Measurements from ENCODE around the gene MAPK8.
A peak's percentile ranks its signal among the peaks of the same experiment; 100 is the strongest.
"Not testable (repeated sequence)": the region's sequence is repeated elsewhere in the genome, so short reads cannot be mapped to it uniquely, and the experiment has no call there.

MAPK8 gene

GRCh38 chr10:48389846-48390557 is 83.5 kb downstream of the MAPK8 start:
- DNase-seq = no peak

DNA sequence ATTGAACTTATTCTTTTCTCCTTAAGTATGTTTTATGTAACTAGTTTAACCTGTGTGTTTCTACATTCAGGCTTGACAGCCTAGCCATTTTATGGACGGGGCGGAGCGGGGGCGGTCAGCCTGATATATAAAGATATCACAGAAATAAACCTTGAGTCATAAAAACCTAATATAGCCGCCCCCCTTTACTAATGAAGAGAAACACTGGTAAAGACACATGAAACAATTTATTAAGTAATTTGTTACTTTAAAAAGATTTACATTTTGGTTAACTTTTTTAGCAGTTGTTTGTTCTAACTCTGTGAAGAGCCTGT is 84.0 kb downstream of the MAPK8 start:
- no peak for DNase-seq

- DNase-seq = no peak
Observed at GRCh38 chr10:48390933-48391845, 84.7 kb downstream of the MAPK8 start.

- DNase-seq = no peak
Observed at GRCh38 chr10:48391994-48392393, 85.5 kb downstream of the MAPK8 start.

DNA sequence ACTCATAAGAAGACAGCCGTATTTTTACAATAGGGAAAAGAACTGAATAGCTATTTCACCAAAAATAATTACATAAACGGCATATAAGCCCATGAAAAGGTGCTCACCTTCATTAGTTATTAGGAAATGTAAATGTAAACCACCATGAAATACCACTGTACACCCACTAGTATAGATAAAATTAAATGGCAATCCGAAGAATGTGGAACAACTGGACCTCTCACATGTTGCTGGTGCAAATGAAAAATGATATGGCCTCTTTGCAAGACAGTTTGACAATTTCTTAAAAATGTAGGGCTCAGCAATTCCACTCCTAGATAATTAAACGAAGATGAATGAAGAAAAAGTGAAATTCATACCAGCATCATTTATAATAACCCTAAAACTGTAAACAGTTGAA is 91.8 kb downstream of the MAPK8 start:
- DNase-seq = no peak

DNA sequence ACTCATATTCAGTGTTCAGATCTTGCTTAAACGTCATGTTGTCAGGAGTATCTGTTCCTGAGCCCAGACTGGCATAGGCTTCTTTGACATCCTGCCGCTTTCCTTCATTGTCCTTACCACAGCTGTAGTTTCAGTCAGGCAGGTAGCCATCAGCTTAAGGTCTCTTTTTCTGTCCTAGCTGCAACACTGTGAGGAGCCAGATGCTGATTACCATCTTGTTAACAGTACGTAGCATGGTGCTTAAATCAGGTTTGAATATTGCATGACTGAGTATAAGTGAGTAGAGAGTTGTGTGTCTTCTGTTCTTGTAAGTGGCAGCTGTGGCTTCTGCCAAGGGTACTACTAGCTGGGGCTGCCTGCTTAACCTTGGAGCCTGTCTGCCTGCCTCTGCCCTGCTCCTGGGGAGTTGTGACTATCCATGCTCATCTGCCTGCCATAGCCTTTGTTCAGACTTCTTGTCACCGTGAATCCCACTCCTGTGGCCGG is 92.6 kb downstream of the MAPK8 start:
- DNase-seq = no peak

DNA sequence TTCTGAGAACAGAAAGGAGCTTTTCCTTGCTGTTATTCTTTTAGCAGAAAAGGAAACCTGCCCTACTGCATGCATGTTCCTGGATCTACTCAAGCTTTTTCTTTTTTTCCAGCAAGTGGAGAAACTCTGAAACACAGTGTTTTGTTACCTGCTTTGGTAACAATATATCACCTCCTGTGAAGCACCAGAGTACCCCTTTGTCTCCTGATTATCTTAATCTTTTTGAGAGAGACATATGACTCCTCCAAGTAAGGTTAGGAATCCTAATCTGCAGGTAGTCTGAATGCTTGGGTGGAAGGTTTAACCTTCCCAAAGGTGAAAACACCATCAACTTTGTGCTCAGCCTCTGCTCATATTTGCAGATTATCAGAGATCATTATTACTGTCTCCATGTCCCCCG is 93.1 kb downstream of the MAPK8 start:
- no peak for DNase-seq

DNA sequence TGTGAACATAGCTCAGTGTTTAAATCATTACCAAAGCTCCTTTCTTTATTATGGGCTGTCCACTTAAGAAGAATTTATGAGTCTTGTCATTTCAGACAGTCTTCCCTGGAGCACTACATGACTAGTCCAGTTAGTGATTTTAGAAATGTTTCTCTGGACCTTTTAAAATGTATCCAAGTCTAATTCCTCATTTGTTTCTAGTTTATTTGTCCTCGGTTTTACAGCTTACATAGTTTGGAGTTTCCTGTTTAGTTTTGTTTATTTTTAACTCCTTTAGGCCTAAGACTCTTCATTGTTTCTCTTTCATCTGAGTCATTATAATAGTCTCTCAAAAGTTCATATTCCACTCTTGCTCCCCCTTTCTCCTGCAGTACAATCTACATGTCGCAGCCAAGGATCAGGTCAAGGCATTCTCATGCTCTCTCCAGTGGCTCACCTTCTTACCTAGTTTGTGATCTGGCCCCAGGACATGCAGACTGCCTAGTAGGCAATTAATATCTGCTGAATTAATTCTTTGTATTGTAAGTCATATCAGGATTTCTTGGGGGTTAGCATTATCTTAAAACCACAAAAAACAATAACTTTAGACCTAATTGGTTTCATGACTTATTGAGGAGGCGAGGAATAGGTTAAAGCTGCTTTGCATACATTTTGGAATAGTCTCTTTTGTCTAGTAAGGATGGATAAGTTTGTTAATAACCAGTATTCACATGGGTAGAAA is 93.8 kb downstream of the MAPK8 start:
- no peak for DNase-seq

GRCh38 chr10:48400850-48401220 is 94.4 kb downstream of the MAPK8 start:
- DNase-seq = no peak

GRCh38 chr10:48404646-48405045 is 98.2 kb downstream of the MAPK8 start:
- DNase-seq = no peak

- DNase-seq = no peak
Observed at GRCh38 chr10:48406204-48406603, 99.7 kb downstream of the MAPK8 start.

DNA sequence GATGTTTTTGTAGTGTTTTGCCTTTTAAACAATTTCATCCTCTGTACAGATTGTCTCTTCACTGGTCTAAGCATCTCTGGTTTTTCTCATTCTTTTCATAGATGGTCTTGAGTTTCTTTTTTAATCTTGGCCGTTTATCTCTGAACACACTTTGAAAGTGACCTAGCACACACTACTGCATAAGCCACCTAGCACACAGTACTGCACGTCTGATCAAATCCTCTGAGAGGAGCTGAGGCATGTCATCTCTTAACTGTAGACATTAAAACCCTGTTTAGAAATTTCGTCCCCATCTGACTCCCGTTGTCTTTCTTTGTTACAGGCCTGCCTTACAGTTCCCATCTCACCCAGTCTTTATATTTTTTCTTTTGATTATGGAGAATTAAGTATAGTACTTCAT is 100.2 kb downstream of the MAPK8 start:
- no peak for DNase-seq

GRCh38 chr10:48410503-48410902 is 104.0 kb downstream of the MAPK8 start:
- DNase-seq = no peak

GRCh38 chr10:48411510-48411909 is 105.0 kb downstream of the MAPK8 start:
- no peak for DNase-seq

GRCh38 chr10:48412081-48412480 is 105.6 kb downstream of the MAPK8 start:
- DNase-seq = no peak

- DNase-seq = no peak
Observed at GRCh38 chr10:48412933-48413332, 106.5 kb downstream of the MAPK8 start.

DNA sequence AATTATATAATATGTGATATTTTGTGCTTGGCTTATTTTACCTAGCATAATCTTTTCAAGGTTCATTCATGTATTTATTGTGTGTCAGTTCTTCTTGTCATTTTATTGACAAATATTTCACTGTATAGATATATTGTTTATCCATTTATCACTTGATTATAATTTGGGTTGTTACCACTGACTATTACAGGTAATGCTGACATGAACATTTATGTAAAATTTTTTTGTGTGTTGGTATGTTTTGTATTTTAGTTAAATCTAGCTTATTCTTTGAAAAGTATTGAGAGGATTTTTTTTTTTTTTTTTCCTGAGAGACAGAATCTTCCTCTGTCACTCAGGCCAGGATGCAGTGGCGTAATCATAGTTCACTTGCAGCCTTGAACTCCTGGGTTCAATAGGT is 107.7 kb downstream of the MAPK8 start:
- no peak for DNase-seq

- DNase-seq = no peak
Observed at GRCh38 chr10:48414778-48415177, 108.3 kb downstream of the MAPK8 start.

DNA sequence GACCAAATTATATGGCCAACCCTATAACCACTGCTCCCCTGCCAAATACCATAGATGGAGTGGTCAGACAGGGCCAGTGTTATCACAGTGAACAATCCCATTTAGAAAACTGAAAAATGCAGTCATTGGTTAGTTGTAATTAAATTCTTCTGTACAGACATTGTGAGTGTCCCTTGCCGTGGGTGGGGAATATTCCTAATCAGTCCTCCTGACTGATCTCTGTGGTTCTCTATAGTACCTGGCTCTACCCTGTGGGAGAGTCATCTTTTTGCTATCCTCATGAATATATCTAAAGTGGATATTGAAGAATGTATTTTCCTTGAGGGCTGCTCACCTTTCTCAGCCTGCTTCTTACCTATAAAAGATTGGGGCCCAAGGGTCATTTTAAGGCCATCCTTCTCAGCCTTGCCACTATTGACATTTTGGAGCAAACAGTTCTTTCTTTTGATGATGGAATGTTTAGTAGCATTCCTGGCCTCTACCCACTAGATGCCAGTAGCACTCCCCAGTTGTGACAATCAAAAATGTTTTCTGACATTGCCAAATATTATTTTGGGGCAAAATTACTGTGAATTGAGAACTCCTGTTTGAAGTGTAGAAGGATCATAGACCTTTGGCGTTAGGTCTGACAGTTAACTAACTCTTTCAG is 110.2 kb downstream of the MAPK8 start:
- no peak for DNase-seq

DNA sequence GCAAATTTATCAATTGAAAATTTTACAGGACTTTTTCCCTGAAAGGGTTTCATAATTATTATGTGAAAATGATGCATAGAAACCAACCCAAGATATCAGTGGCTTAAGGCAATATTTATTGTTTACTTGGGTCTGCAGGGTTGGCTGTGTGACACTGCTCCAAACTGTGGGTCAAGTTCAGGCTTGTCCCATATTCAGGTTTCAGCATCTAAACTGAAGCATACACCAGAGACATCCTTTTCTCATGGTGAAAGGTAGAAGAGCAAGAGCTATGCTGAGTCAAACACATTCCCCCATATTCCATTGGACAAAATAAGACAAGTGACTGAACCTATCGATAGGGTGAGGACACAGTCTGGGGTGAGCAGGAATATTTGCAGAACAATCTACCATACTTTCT is 110.9 kb downstream of the MAPK8 start:
- no peak for DNase-seq

GRCh38 chr10:48418189-48418788 is 111.8 kb downstream of the MAPK8 start:
- peak; percentile 10 for DNase-seq

DNA sequence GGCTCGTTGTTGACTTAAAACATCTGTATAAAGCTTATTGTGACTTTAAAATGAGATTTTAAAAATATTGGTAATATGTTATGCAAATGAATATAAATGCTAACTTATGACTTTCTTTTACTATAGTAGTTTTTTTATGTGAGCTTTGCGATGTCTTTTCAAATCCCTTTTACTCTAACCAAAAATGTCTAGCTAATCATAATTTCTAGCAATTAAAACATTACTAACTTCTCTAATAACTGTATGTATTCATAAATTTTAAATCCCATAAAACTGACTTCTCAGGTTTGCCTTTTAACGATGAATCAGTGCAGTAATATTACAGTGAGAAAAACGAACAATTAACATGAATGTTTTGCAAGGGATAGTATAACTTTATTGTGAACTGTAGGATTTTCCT is 113.2 kb downstream of the MAPK8 start:
- DNase-seq = no peak

DNA sequence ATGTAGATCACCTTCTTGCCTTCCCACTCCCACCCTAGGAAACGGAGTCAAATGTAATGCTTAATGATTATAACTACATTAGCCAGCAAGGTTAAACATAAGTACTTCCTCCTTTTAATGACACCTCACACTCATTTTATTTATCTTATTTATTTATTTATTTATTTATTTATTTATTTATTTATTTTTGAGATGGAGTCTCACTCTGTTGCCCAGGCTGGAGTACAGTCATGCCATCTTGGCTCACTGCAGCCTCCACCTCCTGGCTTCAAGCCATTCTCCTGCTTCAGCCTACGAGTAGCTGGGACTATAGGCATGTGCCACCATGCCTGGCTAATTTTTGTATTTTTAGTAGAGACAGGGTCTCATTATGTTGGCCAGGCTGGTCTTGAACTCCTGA is 115.4 kb downstream of the MAPK8 start:
- DNase-seq = not testable (repeated sequence)

Measured in GDM1 (cell line).